Retinal pigment epithelial cell (primary cell): ENCODE measurements around the gene BAZ2B.

ENCODE experiments used
- DNase-seq: peaks from one replicate; pipeline ENCODE4 v3.0.0-alpha.2; 2010; ENCODE audit warnings: low read depth
- H3K4me3 ChIP-seq: 2 replicates; pipeline ENCODE4 v1.5.1; 2011; ENCODE audit warnings: mild to moderate bottlenecking, low read length, control low read depth, moderate library complexity
- TF ChIP-seq, protein P1 (sequence below): conservative IDR thresholded peaks from 2 replicates; pipeline ENCODE4 v1.5.1; 2011; ENCODE audit warnings: low read depth, low read length, control low read depth, inconsistent platforms

BAZ2B gene

DNA sequence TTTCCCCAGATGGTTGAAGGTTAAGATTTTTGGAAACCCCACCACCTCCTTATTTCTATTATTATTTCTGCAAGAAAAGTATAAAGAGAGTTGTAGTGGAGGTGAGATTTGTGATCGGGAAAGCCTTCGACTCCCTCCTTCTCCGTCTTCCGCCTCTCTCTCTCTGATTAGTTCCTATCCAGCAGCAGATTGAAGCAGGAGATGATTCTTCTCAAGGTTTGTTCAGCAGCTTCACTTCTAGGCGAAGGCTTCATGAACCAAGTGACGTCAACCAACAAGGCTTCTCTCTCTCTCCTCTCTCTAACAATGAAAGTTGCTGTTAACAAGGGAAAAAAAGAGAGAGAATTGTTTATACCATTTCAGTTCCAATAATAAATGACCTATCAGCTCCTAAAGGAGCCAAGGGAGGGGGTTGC, at the start of gene BAZ2B:
Gene BAZ2B, minus strand, starts transcription at position 263 of the 416 bp plus-strand sequence. CDS start 137,829 bp downstream, outside the sequence.
- H3K4me3 ChIP-seq, result peak within 1 kb of the TSS; percentile 75
- TF ChIP-seq, protein P1, sequence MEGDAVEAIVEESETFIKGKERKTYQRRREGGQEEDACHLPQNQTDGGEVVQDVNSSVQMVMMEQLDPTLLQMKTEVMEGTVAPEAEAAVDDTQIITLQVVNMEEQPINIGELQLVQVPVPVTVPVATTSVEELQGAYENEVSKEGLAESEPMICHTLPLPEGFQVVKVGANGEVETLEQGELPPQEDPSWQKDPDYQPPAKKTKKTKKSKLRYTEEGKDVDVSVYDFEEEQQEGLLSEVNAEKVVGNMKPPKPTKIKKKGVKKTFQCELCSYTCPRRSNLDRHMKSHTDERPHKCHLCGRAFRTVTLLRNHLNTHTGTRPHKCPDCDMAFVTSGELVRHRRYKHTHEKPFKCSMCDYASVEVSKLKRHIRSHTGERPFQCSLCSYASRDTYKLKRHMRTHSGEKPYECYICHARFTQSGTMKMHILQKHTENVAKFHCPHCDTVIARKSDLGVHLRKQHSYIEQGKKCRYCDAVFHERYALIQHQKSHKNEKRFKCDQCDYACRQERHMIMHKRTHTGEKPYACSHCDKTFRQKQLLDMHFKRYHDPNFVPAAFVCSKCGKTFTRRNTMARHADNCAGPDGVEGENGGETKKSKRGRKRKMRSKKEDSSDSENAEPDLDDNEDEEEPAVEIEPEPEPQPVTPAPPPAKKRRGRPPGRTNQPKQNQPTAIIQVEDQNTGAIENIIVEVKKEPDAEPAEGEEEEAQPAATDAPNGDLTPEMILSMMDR, result no peak
- peak; percentile 54 for DNase-seq

GRCh38 chr2:159661286-159661685, 44.9 kb upstream of the BAZ2B start:
- TF ChIP-seq, protein P1, result no peak
- H3K4me3 ChIP-seq, result no peak overlapping the region
- no peak for DNase-seq

- DNase-seq, result no peak
- TF ChIP-seq, protein P1, result no peak
- no peak overlapping the region for H3K4me3 ChIP-seq
Observed at GRCh38 chr2:159658881-159659873, 42.8 kb upstream of the BAZ2B start.

- DNase-seq, result no peak
- TF ChIP-seq, protein P1, result no peak
- H3K4me3 ChIP-seq, result no peak overlapping the region
Observed at GRCh38 chr2:159653962-159654361, 37.6 kb upstream of the BAZ2B start.

GRCh38 chr2:159651884-159652283, 35.5 kb upstream of the BAZ2B start:
- H3K4me3 ChIP-seq, result no peak overlapping the region
- no peak for DNase-seq
- TF ChIP-seq, protein P1, result no peak

DNA sequence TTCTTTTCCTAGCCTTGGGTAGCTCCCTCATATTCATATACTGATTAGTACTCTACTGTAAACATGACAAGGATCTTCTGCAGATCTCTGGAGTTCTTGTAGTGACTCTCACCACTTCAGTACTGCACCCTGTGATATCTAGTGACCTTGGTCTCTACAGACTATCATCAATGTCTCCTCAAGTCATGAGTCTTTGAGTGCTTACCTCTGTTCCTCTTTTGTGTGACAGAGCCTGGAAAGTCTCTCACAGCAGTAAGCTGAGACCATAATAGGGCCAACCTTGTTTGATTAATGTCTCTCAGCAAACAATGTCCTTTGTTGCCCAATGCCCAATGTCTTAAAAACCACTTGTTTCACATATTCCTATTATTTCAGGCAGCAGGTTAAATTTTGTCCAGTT, 34.2 kb upstream of the BAZ2B start:
- TF ChIP-seq, protein P1, result no peak
- no peak overlapping the region for H3K4me3 ChIP-seq
- no peak for DNase-seq

DNA sequence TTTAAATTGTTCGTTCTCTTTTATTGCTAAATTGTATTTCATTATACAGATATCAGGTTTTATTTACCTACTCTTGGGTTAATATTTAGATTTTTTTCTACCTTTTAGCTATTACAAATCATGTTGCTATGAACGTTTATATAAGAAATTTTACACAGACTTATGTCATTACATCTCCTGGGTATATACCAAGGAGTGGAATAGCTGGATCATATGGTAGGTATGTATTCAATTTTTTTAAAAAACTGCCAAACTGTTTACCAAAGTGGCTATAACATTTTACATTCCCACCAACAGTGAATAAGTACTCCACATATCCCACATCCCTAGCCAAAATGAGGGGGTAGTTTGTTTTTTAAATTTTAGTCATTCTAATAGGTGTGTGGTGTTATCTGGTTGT, 32.3 kb upstream of the BAZ2B start:
- TF ChIP-seq, protein P1, result no peak

More for the DNA sequence above, 32.3 kb upstream of the BAZ2B start:
- no peak for DNase-seq
- no peak overlapping the region for H3K4me3 ChIP-seq
